Measurements from ENCODE around the gene CASKIN1.

CASKIN1 gene

DNA sequence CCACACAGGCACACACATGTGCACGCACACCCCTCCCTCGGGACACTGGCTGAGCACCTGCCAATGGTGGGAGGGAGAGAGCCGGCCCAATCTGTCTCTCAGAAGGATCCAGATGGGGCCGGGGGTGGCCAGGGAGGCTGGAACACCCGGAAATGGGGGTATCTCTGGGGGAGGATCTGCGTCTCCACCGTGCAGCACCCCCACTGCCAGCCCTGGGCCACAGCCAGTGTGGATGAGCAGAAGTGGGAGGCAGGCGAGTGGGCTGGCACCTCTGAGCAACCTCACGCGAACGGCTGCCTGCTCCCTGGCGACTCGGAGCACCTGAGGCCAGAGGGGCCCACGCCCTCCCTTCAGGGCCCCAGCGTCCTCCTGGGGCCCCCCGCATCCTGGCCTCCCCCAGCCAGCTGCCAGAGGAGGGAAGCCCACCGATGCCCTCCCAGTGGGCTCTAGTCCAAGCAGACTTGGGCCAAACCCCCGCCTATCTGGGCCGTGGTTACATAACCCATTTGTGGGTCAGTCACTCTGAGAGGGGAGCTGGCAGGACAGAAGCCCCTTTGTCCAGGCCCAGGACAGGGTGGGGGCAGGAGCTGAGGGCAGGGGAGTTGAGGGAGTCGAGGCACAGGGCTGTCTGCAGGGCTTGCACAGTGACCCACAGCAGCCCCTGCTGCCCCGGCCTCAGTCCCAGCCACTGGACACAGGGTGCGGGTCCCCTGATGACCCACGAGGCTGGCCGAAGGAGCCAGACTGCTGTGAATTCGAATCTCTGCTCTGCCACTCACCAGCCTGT, 5.6 kb downstream of the CASKIN1 start:
- DNase-seq (ENCODE audit: low read depth) = no peak

GRCh38 chr16:2190002-2190658, 6.3 kb downstream of the CASKIN1 start:
- DNase-seq (ENCODE audit: low read depth) = no peak

GRCh38 chr16:2189252-2189893, 7.0 kb downstream of the CASKIN1 start:
- no peak for DNase-seq (ENCODE audit: low read depth)

DNA sequence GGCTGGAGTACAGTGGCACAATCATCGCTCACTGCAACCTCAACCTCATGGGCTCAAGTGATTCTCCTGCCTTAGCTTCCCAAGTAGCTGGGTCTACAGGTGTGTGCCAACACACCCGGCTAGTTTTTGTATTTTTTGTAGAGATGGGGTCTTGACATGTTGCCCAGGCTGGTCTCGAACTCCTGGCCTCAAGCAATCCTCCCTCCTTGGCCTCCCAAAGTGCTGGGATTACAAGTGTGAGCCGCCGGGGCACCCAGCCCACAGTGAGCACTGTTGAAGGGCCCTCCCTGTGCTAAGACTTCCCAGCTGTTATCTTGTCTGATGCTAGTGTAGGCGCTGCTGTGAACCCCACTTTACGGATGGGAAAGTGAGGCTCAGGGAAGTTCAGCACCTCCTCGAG, 8.0 kb downstream of the CASKIN1 start:
- DNase-seq (ENCODE audit: low read depth) = no peak

DNA sequence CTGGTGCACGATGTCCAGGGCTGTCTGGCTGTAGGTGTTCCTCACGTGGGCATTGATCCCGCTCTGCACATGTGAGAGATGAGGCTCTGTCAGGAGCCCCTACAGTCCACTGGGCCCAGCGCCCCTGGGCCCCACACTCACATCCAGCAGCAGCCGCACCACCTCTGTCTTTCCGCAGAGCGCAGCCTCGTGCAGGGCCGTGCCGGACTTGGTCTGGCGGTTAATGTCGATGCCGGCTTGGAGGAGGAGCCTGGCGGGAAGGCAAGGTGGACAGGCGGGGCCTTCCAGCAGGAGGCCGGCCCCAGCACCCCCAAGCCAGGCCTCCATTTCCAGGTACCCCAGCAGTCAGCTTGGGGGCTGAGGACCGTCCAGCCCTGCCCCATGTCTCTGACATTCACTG, 9.2 kb downstream of the CASKIN1 start:
- DNase-seq (ENCODE audit: low read depth) = no peak

DNA sequence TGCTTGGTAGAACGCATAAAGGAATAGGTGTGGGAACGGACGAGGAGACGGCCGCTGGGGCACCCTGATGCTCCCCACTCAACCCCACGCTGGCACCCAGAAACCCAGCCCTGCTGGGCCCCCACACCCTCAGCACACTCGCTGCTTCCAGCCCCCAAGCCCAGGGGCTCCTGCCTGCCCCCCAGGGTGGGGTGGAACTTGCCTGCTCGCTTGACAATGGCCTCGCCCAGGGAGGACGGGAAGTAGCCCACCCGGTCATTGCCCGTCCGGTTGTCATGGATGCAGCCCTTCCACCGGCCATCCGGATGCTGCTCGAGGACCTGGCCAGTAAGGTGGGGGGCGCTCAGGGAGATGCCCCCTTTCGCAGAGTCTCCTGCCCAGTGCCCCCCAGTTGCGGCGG, 9.9 kb downstream of the CASKIN1 start:
- no peak for DNase-seq (ENCODE audit: low read depth)

- DNase-seq (ENCODE audit: low read depth) = no peak
Observed at GRCh38 chr16:2186064-2186463, 10.3 kb downstream of the CASKIN1 start.

- DNase-seq (ENCODE audit: low read depth) = no peak
Observed at GRCh38 chr16:2184962-2185361, 11.4 kb downstream of the CASKIN1 start.

DNA sequence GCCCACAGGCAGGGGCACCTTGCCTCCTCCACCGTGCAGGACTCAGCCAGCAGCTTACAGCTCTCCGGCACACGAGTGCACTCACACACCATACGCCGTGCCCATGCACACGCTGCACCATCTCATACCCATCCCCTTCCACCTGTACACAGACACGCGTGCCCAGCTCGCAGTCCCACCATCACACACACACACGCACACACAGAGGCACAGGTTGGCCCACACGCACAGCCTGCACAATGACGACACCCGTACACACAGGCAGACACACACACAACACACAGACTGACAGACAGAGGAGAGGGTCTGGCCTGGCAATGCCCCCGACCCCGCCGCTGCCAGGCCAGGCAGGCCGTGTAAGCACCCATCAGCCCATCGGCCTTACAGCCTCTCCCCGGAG, 12.1 kb downstream of the CASKIN1 start:
- DNase-seq (ENCODE audit: low read depth) = no peak

DNA sequence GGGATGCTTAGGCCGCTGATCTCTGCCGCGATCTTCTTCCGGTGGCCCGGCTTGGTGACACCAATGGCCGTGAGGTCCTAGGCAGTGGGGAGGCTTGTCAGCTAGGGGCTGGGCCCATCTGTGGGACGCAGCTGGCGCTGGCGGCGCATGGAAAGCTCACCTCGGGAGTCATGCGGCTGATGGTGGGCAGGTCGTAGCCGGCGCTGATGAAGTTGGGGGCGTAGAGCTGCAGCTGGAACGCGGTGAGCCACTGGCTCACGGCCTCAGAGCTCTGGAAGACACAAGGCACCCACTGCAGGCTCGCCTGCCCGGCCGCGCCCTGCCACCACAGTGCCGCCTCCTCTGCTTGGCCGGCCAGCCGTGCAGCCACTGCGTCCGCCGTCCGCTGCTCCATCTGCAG, 12.7 kb downstream of the CASKIN1 start:
- no peak for DNase-seq (ENCODE audit: low read depth)

DNA sequence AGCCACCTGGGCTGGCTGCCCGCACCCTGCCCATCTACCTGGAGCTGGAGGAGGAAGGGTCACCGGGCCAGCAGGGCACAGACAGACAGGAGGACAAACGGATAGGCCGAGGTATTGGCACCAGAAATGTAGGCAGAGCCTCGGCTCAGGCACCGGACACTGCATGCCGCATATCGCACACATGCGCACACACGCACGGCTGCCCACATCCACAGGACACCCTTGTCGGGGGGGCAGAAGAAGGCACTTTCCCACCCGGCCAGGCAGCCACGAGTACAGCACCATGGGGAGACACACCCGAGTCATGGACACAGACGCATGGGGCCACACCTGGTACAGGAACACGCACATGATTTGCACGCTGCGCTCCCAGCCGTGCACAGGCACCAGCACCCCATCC, 14.5 kb downstream of the CASKIN1 start:
- no peak for DNase-seq (ENCODE audit: low read depth)

GRCh38 chr16:2180962-2181923, 15.2 kb downstream of the CASKIN1 start:
- no peak for DNase-seq (ENCODE audit: low read depth)

DNA sequence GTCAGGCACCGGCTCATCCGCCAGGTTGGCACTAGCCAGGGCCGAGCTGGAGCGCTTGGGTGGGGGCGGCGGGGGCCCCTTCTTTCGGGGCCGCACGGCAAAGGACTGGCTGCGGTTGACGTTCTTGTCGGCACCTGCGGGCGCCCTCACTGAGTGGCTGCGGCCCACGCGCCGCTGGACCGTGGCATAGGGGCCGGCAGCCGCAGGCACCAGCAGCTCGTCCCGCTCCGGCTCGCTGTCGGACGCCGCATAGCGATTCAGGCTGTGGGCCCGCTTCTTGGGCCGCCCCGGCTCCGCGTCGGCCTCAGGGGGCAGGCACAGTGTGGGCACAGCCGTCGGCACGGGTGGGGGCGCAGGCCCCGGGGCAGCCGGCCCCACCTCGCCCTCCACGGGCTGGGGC, 15.9 kb downstream of the CASKIN1 start:
- no peak for DNase-seq (ENCODE audit: low read depth)

DNA sequence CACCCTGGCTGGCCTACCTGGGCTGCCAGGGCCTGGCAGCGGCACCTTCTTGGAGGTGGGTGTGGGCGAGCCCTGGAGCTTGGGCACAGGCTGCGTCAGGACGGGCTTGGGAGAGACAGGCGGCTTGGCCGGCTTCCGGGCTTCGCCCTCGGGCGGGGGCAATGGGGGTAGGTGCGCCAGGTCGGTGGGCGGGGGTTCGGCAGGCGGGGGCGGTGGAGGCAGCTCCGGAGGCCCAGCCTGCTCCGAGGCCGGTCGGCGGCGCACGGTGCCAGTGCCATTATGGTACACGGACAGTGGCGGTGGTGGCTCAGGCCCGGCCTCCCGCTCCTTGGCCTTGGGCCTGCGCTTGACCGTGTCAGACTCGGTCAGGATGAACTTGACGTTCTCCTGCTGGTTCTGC, 16.8 kb downstream of the CASKIN1 start:
- no peak for DNase-seq (ENCODE audit: low read depth)

DNA sequence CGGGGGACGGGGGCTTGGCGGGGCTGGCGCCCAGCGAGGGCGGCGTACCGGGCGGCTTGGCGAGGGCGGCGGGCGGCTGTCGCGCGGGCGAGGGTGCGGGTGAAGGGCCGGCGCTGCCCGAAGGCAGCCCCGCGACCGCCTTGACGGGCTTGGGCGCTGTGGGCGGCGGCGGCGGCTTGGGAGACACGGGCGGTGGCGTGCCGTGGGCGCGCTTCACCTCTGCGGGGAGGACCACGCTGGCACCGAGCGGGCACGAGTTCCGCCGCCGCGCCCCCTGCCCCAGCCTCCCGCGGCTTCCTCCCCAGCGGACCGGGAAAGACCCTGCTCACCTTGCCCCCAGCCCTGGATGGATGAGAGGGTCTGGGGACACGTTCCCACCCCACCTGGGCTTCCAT, 17.3 kb downstream of the CASKIN1 start:
- no peak for DNase-seq (ENCODE audit: low read depth)

GRCh38 chr16:2178321-2179106, 17.9 kb downstream of the CASKIN1 start:
- DNase-seq (ENCODE audit: low read depth) = no peak

- no peak for DNase-seq (ENCODE audit: low read depth)
Observed at GRCh38 chr16:2177561-2177960, 18.8 kb downstream of the CASKIN1 start.

DNA sequence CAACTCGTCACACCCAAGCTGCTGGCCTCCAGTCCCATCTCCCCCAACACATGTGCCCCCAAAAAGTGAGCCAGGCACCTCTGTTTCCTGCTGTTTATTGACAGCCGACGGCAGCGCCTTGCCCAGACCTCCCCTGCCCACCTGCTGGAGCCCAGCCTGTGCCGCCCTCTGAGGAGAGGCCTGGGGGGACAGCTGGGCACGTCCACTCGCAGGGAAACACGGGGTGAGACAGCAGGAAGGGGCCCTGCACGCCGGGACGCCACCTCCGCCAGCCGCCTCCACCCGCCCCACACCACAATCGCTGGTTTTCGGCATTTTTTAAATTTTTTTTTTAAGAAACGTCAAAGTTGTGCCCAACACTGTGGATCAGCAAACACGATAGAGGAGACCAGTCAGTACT, 19.3 kb downstream of the CASKIN1 start:
- no peak for DNase-seq (ENCODE audit: low read depth)

DNA sequence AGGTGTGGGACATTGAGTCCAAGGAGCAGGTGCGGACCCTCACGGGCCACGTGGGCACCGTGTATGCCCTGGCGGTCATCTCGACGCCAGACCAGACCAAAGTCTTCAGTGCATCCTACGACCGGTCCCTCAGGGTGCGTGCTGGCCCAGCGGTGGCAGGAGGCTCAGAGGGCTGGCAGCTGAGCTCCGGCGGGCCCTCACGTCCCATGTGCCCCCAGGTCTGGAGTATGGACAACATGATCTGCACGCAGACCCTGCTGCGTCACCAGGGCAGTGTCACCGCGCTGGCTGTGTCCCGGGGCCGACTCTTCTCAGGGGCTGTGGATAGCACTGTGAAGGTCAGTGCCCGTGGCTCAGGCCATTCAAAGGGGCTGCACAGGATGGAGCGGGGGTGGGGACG, 20.4 kb downstream of the CASKIN1 start:
- DNase-seq (ENCODE audit: low read depth) = no peak

DNA sequence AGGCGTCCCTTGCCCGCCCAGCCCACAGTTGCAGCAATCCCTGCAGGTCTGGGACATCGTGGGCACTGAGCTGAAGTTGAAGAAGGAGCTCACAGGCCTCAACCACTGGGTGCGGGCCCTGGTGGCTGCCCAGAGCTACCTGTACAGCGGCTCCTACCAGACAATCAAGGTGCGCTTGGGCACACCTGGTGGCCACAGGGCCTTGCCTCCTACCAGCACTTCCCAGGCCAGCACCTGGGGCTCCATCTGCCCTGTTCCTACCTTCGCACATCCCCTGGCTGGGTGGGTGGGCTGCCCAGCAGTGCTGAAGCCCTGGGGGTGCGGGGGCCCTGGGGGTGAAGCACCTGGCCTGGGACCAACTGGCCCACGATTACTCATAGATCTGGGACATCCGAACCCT, 21.0 kb downstream of the CASKIN1 start:
- no peak for DNase-seq (ENCODE audit: low read depth)

DNA sequence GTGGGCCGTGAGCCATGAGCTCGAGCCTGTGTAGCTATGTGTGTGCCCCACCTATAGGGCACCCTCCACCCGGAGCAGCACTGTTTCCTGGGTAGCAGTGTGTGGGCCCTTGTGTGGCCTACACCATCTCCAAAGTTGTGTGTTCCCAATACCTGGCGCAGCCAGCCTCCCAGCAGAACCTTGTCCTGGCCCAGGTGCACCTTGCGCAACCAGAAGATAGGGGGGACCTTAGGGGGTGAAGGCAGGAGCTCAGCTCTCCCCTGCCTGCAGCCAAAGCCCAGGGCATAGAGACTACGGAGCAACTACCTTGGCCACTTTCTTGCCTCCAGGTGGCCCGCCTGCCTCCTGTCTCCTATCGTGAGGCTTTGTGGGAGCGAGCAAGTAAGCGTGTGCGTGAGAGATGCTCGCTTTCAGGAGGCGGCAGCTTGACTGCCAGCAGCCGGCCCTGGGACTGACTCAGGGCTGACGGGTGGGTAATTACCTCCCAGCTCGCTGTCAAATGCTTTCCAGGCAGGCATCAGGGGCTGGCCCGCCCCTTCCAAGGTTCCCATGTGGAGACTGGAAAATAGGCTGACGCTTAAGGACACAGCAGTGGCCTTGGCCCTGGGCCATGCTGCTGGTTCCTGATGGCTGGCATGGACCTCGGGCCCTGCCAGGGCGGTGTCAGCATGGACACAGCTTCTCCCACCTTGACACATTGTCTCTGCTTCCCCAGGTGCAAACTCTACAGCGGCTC, 21.8 kb downstream of the CASKIN1 start:
- DNase-seq (ENCODE audit: low read depth) = no peak
